Mesenchymal stem cell (in vitro differentiated cells and primary cell): ENCODE data around the gene SYT2.
"Not testable (repeated sequence)": the region's sequence is repeated elsewhere in the genome, so short reads cannot be mapped to it uniquely, and the experiment has no call there.

Experiments used
- DNase-seq: peaks from one replicate; pipeline ENCODE4 v3.0.0-alpha.2; 2013
- H2AFZ ChIP-seq: one replicate; pipeline ENCODE4 v1.6.1; 2013; ENCODE audit warnings: low read depth, mild to moderate bottlenecking, control low read depth, inconsistent platforms, low read length, moderate library complexity
- H2AK5ac ChIP-seq: 2 replicates; pipeline ENCODE4 v1.6.1; 2013; ENCODE audit warnings: low read length, moderate library complexity, mild to moderate bottlenecking, inconsistent platforms; ENCODE audit not compliant: severe bottlenecking
- H2BK120ac ChIP-seq: one replicate; pipeline ENCODE4 v1.6.1; 2013; ENCODE audit warnings: low read depth, mild to moderate bottlenecking, inconsistent platforms, low read length, moderate library complexity
- H2BK12ac ChIP-seq, 2 experiments: one replicate each; pipeline ENCODE4 v1.6.1; 2013; ENCODE audit warnings: inconsistent platforms in 2 of 2, low read length in 2 of 2, mild to moderate bottlenecking in 2 of 2, moderate library complexity in 2 of 2, control low read depth in 1 of 2
- H2BK15ac ChIP-seq: one replicate; pipeline ENCODE4 v1.6.1; 2013; ENCODE audit warnings: mild to moderate bottlenecking, low read depth, inconsistent platforms; ENCODE audit not compliant: poor library complexity, severe bottlenecking
- H2BK5ac ChIP-seq: 2 replicates; pipeline ENCODE4 v1.6.1; 2013; ENCODE audit warnings: low read depth, mild to moderate bottlenecking, low read length, control low read depth, inconsistent platforms; ENCODE audit not compliant: poor library complexity, severe bottlenecking
- H3K14ac ChIP-seq, 2 experiments: one replicate each; pipeline ENCODE4 v1.6.1; 2013; ENCODE audit warnings: inconsistent platforms in 2 of 2, low read length in 2 of 2, control low read depth in 1 of 2, mild to moderate bottlenecking in 1 of 2, moderate library complexity in 1 of 2
- H3K18ac ChIP-seq, 2 experiments: one replicate each; pipeline ENCODE4 v1.6.1; 2013; ENCODE audit warnings: inconsistent platforms in 2 of 2, low read length in 2 of 2, control low read depth in 1 of 2, low read depth in 1 of 2, mild to moderate bottlenecking in 1 of 2
- H3K23ac ChIP-seq, 2 experiments: one replicate each; pipeline ENCODE4 v1.6.1; 2013; ENCODE audit warnings: inconsistent platforms in 2 of 2, low read length in 2 of 2, mild to moderate bottlenecking in 2 of 2, moderate library complexity in 2 of 2, control low read depth in 1 of 2
- H3K27ac ChIP-seq: 2 replicates; pipeline ENCODE4 v1.5.1; 2013; ENCODE audit warnings: mild to moderate bottlenecking, moderate library complexity, low read length, control low read depth, inconsistent platforms; ENCODE audit not compliant: poor library complexity, severe bottlenecking
- H3K27me3 ChIP-seq, 2 experiments: 2 replicates each; pipeline versions ENCODE4 v1.6.1 to v1.7.0; 2013; ENCODE audit warnings: low read length in 2 of 2, mild to moderate bottlenecking in 2 of 2, moderate library complexity in 2 of 2, control low read depth in 1 of 2, inconsistent platforms in 1 of 2; ENCODE audit not compliant: control insufficient read depth in 1 of 2, insufficient read depth in 1 of 2
- H3K36me3 ChIP-seq, 2 experiments: 2 replicates each; pipeline versions ENCODE4 v1.6.1 to v1.7.0; 2013; ENCODE audit warnings: low read length in 2 of 2, control low read depth in 1 of 2, inconsistent platforms in 1 of 2, low read depth in 1 of 2, mild to moderate bottlenecking in 1 of 2; ENCODE audit not compliant: insufficient read depth in 2 of 2, control insufficient read depth in 1 of 2
- H3K4ac ChIP-seq, 2 experiments: one replicate each; pipeline ENCODE4 v1.6.1; 2013; ENCODE audit warnings: inconsistent platforms in 2 of 2, low read length in 2 of 2, mild to moderate bottlenecking in 2 of 2, moderate library complexity in 2 of 2, control low read depth in 1 of 2, low read depth in 1 of 2
- H3K4me1 ChIP-seq: 2 replicates; pipeline ENCODE4 v1.6.1; 2013; ENCODE audit warnings: low read depth, low read length, control low read depth; ENCODE audit not compliant: control insufficient read depth, insufficient read depth
- H3K4me2 ChIP-seq: 2 replicates; pipeline ENCODE4 v1.6.1; 2013; ENCODE audit warnings: low read length, mild to moderate bottlenecking, inconsistent platforms; ENCODE audit not compliant: poor library complexity, severe bottlenecking
- H3K4me3 ChIP-seq, 2 experiments: 2 replicates each; pipeline versions ENCODE4 v1.5.1 to v1.7.0; 2013; ENCODE audit warnings: low read length in 2 of 2, mild to moderate bottlenecking in 2 of 2, control low read depth in 1 of 2, low read depth in 1 of 2; ENCODE audit not compliant: insufficient read depth in 1 of 2
- H3K79me1 ChIP-seq: replicated peaks from 2 replicates; pipeline ENCODE4 v1.6.1; 2013; ENCODE audit warnings: mild to moderate bottlenecking, control low read depth, low read length, inconsistent platforms; ENCODE audit not compliant: poor library complexity, severe bottlenecking
- H3K9ac ChIP-seq: 2 replicates; pipeline ENCODE4 v1.7.0; 2013; ENCODE audit warnings: mild to moderate bottlenecking, low read length, moderate library complexity
- H3K9me3 ChIP-seq: 2 replicates; pipeline ENCODE4 v1.7.0; 2013; ENCODE audit warnings: mild to moderate bottlenecking, low read length; ENCODE audit not compliant: control insufficient read depth
- H4K8ac ChIP-seq: one replicate; pipeline ENCODE4 v1.6.1; 2013; ENCODE audit warnings: inconsistent platforms, mild to moderate bottlenecking, low read length, moderate library complexity
- H4K91ac ChIP-seq: one replicate; pipeline ENCODE4 v1.6.1; 2013; ENCODE audit warnings: mild to moderate bottlenecking, low read length, inconsistent platforms
- WGBS: methylation state at CpG from one replicate; pipeline ENCODE4 v1.1.7; 2013; ENCODE audit warnings: mixed read lengths; 5-methylcytosine and 5-hydroxymethylcytosine counted together

Gene SYT2

DNA sequence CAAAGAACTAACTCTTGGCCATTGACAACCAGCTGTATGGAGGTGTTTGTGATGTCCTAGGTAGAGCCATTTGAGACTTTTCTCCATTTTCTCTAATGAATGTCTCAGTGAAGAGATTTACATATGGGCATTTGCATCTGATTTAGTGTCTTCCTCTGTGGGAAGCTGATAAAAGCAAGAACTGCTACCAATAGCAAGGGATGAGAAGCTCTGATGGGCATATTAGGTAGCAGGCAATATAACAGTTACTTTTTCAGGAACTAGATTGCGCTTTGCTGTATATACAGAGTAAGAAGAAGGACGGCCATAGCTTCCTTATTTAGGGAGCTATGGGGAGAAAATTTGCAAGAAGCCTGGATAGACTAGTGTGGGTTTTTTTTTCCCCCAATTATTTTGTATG, 169.4 kb downstream of the SYT2 start:
- not testable (repeated sequence) for H2AFZ ChIP-seq, H3K9me3 ChIP-seq, H3K18ac ChIP-seq, H3K36me3 ChIP-seq, H3K4me1 ChIP-seq, H4K91ac ChIP-seq, H4K8ac ChIP-seq, H3K23ac ChIP-seq, H2BK12ac ChIP-seq, H2BK120ac ChIP-seq, H2BK5ac ChIP-seq, H3K79me1 ChIP-seq, H3K4me2 ChIP-seq, H3K27me3 ChIP-seq, H3K27ac ChIP-seq, H3K14ac ChIP-seq, DNase-seq, H3K4ac ChIP-seq, H2AK5ac ChIP-seq, H2BK15ac ChIP-seq
- WGBS = 100% methylated on average over 1 of the region's 2 CpGs
- Histone ChIP-seq H3K4me3 (peak overlapping the region in 1 of 2 experiments; percentile 76), H3K9ac (peak overlapping the region; percentile 91)
